AG09319 (cell line): Measurements from ENCODE around the gene SERP1.

Experiments used
- DNase-seq: peaks from one replicate; pipeline ENCODE4 v3.0.0-alpha.2; 2010; ENCODE audit warnings: low read depth; ENCODE audit errors: extremely low read depth
- TF ChIP-seq, protein P1 (sequence below): IDR thresholded peaks from 2 replicates; pipeline ENCODE4 v1.5.1; 2011; ENCODE audit warnings: low read depth, mild to moderate bottlenecking, inconsistent platforms, low read length, moderate library complexity

Gene SERP1

DNA sequence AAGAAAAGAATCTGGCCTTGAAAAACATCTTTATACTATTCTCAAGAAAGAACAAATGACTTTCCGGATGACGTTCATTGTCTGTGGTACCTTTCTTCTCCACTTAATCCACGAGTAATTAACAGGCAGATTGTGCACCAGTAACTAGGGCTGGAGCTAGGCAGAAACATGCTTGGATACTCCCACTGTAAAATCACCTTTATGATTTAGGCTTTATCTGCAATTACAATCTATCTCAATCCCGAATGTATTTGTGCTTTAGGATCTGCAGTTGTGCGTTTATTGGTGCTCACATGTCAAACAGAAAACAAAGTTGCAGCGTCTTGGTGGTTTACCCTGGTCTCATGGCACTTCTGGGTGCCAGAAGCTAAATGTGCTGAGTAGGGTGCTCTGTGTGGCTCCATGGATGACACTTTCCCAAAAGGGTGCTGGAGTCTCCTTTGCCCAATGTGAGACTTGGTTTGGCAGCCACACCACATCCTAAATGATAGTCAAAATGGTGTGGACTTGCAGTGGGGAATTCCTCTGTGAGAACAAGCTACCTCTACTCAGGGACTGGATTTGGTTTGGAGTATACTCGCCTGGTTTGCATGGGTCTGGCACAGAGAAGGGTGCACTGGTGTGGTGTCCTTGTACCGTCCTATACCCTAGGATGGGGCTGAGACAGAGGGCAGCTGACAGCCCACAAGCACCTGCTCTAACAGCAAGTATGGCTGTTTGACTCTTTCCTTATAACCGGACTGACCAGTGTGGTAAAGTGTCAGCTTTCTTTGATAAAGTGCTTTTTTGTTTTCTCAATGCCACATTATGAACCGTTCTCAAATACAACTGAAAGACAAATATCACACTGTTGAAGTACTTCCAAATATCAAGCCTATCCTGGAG lies 7.7 kb downstream of the SERP1 start:
- no peak for DNase-seq
- TF ChIP-seq, protein P1, sequence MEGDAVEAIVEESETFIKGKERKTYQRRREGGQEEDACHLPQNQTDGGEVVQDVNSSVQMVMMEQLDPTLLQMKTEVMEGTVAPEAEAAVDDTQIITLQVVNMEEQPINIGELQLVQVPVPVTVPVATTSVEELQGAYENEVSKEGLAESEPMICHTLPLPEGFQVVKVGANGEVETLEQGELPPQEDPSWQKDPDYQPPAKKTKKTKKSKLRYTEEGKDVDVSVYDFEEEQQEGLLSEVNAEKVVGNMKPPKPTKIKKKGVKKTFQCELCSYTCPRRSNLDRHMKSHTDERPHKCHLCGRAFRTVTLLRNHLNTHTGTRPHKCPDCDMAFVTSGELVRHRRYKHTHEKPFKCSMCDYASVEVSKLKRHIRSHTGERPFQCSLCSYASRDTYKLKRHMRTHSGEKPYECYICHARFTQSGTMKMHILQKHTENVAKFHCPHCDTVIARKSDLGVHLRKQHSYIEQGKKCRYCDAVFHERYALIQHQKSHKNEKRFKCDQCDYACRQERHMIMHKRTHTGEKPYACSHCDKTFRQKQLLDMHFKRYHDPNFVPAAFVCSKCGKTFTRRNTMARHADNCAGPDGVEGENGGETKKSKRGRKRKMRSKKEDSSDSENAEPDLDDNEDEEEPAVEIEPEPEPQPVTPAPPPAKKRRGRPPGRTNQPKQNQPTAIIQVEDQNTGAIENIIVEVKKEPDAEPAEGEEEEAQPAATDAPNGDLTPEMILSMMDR: no peak

DNA sequence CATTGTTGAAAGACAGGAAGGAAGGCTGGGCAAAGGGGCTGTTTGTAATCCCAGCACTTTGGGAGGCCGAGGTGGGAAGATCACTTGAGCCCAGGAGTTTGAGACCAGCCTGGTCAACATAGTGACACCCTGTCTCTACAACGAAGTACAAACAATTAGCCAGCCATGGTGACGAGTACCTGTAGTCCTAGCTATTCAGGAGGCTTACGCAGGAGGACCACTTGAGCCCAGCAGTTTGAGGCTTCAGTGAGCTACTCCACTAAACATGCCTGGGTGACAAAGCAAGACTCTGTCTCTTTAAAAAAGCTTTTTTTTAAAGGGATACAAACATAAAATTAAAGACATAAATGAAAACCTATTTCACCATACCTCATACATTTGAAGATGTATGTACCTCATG lies 11.1 kb downstream of the SERP1 start:
- DNase-seq: no peak
- TF ChIP-seq, protein P1: no peak

DNA sequence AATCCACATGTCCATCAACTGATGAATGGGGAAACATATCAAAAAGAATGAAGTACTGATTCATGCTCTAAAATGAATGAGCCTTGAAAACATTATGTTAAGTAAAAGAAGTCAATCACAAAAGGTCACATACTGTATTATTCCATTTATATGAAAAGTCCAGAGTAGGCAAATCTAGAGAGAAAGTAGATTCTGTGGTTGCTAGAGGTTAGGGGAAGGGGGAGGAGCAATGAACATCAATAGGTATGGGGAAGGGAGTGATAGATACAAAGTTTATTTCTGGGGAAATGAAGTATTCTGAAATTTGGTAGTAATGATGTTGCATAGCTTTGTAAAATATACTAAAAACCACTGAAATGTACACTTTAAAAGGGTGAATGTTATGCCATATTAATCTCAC lies 14.5 kb downstream of the SERP1 start:
- no peak for DNase-seq
- TF ChIP-seq, protein P1: no peak

DNA sequence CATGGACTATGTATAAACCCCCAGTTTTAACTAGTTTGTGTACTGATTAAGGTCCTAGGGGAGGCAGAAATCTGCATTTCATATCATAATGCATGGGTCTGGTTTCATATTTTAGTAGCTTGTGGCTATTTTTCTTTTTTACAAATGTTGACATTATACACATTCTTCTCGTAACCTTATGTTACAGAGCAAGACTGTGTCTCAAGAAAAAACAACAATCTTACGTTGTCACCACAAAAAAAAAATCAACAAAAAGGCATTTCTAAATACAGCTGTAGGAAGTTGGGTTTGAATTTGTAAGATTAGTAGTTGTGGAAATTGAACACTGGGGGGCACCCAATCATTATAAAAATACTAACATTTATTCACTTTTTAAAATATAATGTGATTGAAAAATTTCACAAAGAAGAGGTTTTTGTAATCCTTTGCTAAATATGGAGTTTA lies 17.9 kb downstream of the SERP1 start:
- TF ChIP-seq, protein P1: peak; percentile 14
- peak; percentile 30 for DNase-seq

DNA sequence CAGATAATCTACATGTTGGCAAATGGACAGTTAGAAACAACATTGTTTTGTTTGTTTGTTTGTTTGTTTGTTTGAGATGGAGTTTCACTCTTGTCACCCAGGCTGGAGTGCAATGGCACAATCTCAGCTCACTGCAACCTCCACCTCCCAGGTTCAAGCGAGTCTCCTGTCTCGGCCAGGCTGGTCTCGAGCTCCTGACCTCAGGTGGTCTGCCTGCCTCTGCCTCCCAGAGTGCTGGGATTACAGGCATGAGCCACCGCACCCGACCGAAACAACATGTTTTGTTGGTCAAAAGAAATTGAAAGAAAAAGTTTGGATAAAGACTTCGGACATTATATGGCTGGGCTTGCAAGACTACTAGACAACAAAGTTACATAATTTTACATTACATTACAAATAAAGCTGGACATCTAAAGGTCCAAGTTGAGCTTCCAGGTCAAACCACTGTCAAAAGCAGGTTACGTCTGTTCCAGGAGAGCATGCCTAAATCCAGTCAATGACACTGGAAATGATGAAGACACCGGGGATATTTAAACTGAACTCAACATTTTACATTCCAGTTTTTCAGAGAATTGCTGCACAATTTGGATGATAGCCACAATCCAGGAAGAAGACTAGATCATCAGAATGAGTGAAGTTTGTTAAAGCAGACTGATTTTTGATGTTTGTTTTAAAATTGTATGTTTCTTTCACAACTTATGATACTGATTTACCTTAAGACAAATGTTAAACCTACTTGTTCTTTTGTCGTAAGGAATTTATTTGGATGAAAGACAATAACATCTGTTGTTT lies 18.6 kb downstream of the SERP1 start:
- TF ChIP-seq, protein P1: no peak

DNA sequence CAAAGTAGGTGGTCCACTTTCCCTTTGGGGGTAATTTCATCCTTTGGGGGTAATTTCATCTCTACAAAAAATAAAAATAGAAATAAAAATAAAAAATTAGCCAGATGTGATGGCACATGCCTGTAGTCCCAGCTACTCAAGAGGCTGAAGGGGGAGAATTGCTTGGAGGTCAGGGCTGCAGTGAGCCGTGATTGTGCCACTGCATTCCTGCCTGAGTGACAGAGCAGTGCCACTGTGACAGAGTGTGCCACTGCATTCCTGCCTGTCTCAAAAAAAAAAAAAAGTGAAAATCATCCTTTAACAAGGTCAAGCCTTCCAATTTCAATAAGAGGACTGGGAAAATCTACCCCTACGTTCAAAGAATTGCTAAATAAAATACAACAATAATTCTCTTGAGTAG lies 22.8 kb downstream of the SERP1 start:
- no peak for DNase-seq
- TF ChIP-seq, protein P1: no peak

More for the DNA sequence above, 18.6 kb downstream of the SERP1 start:
- no peak for DNase-seq

DNA sequence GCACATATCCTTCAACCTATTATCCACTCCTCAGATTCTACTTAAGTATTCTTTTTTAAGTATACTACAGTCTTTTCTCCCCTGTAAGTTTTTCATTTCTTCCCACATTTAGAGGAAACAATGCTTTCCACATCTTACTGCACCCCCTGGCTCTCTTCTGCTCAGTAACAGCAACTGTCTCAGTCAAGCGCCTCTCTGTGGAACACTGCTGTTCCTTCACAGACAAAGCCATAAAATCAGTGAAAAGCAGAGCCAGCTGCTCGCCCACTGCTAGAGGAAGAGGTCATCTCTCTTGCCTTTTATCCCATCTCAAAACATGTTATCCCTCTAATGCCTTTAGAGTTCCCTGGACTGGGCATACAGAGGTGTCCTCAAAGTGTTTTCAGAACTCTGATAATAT lies 24.8 kb downstream of the SERP1 start:
- no peak for DNase-seq
- TF ChIP-seq, protein P1: no peak
